Upper lobe of left lung (tissue), 6 donors: ENCODE results near the gene PLCG2. TPM values are rescaled to one million over a fixed set of nuclear protein-coding genes. Genes with fewer than 3 reads are reported as not detected.
"Not testable (repeated sequence)": the region's sequence is repeated elsewhere in the genome, so short reads cannot be mapped to it uniquely, and the experiment has no call there.

Source experiments
- ATAC-seq, 2 donors: fragments of 200-7000 bp; cut with Tn5 transposase; one replicate each; pipeline ENCODE4 v1.9.1; 2022; ENCODE audit warnings: mild to moderate bottlenecking in 2 of 2, moderate library complexity in 2 of 2; ENCODE audit not compliant: low FRiP score in 2 of 2
- DNase-seq, 2 donors: peaks; one replicate each; pipeline ENCODE4 v3.0.0-alpha.2; 2019 to 2020
- H3K27ac ChIP-seq, 4 donors: fragments of 200-600 bp; sonication (generic); one replicate each; pipeline ENCODE4 v1.5.1; 2016 to 2019
- H3K27me3 ChIP-seq, 4 donors: fragments of 200-600 bp; sonication (generic); one replicate each; pipeline ENCODE4 v1.5.1; 2017 to 2019
- H3K36me3 ChIP-seq, 4 donors: fragments of 200-600 bp; sonication (generic); one replicate each; pipeline ENCODE4 v1.5.1; 2016 to 2019
- H3K4me1 ChIP-seq, 4 donors: fragments of 200-600 bp; sonication (generic); one replicate each; pipeline ENCODE4 v1.5.1; 2018 to 2019
- H3K4me3 ChIP-seq, 4 donors: fragments of 200-600 bp; sonication (generic); one replicate each; pipeline ENCODE4 v1.5.1; 2017 to 2019; ENCODE audit warnings: mild to moderate bottlenecking in 2 of 4, moderate library complexity in 1 of 4
- H3K9me3 ChIP-seq, 4 donors: fragments of 200-600 bp; sonication (generic); one replicate each; pipeline ENCODE4 v1.5.1; 2018 to 2019
- CTCF ChIP-seq, 6 experiments: fragments of 450-650 bp in 4 of 6; fragments of 200-600 bp in 2 of 6; sonication (generic) in 2 of 6; IDR thresholded peaks; one replicate each; pipeline ENCODE4 v1.5.1; 2016 to 2019; ENCODE audit warnings: antibody characterized with exemption in 6 of 6
- EP300 ChIP-seq, 4 donors: sonication (generic); formaldehyde crosslinking; IDR thresholded peaks; one replicate each; pipeline ENCODE4 v1.5.1; 2017; ENCODE audit warnings: antibody characterized with exemption in 4 of 4, control low read depth in 2 of 4
- POLR2A ChIP-seq, 4 donors: fragments of 450-650 bp; IDR thresholded peaks; one replicate each; pipeline ENCODE4 v1.5.1; 2016 to 2017; ENCODE audit warnings: antibody characterized with exemption in 4 of 4, mild to moderate bottlenecking in 2 of 4
- POLR2AphosphoS5 ChIP-seq, 2 donors: sonication (generic); formaldehyde crosslinking; IDR thresholded peaks; one replicate each; pipeline ENCODE4 v1.5.1; 2017; ENCODE audit warnings: antibody characterized with exemption in 2 of 2
- WGBS, 2 donors: methylation state at CpG; one replicate each; pipeline ENCODE4 v1.1.5; 2017 to 2018; 5-methylcytosine and 5-hydroxymethylcytosine counted together
- total RNA-seq, 6 donors: library from RNA; depleted of rRNA in 4 of 6; stranded (reverse); fragments of >200 nt in 4 of 6; gene quantifications; one replicate each; pipeline versions ENCODE4 v1.1.0 to v1.2.1, GENCODE V29; 2016 to 2021
- donor health status: DM: no; HTN: no; CAD: no; lungs with moderate emphysema.
- donor health status: DM: no; HTN: yes; CAD: no; lungs with severe emphysema.

PLCG2 gene
- total RNA-seq, 6 donors from 2014 or later, result 13.8 to 85.9 (median 35.1) TPM

GRCh38 chr16:81932668-81933067, 153.6 kb downstream of the PLCG2 start:
- peaks cover 0 to 9% (median 0%) of the 10 kb centered on the region in 4 donors for H3K4me1 ChIP-seq
- no peak for ATAC-seq
- H3K36me3 ChIP-seq, result peaks cover 3 to 70% (median 17%) of the 10 kb centered on the region in 4 donors
- no peak overlapping the region for H3K4me3 ChIP-seq
- no peak for DNase-seq
- H3K27ac ChIP-seq, result no peak overlapping the region
- WGBS, 2 donors, result 91 to 100% methylated on average over 4 of the region's 4 CpGs
- H3K9me3 ChIP-seq, result no peaks in the 10 kb centered on the region
- H3K27me3 ChIP-seq, result no peaks in the 10 kb centered on the region
- TF ChIP-seq POLR2A (IDR thresholded peaks at IDR 0.05) (no peak), CTCF (IDR thresholded peaks at IDR 0.05) (no peak), POLR2AphosphoS5 (IDR thresholded peaks at IDR 0.05) (no peak), EP300 (IDR thresholded peaks at IDR 0.05) (no peak)

- TF ChIP-seq POLR2A (IDR thresholded peaks at IDR 0.05) (no peak), EP300 (IDR thresholded peaks at IDR 0.05) (no peak), POLR2AphosphoS5 (IDR thresholded peaks at IDR 0.05) (no peak), CTCF (IDR thresholded peaks at IDR 0.05) (no peak)
- DNase-seq (no peak), ATAC-seq (no peak)
- Histone ChIP-seq H3K27ac (no peak overlapping the region), H3K4me3 (no peak overlapping the region), H3K27me3 (no peaks in the 10 kb centered on the region), H3K36me3 (peaks cover 3 to 64% (median 19%) of the 10 kb centered on the region in 4 donors), H3K4me1 (peaks cover 0 to 10% (median 3%) of the 10 kb centered on the region in 4 donors), H3K9me3 (no peaks in the 10 kb centered on the region)
- 95 to 96% methylated on average over 3 of the region's 3 CpGs for WGBS, 2 donors
Measured at GRCh38 chr16:81933361-81933760, 154.3 kb downstream of the PLCG2 start.

- not testable (repeated sequence) for H3K27me3 ChIP-seq, H3K9me3 ChIP-seq, ATAC-seq, H3K4me3 ChIP-seq, H3K27ac ChIP-seq, DNase-seq
- peaks cover 3 to 61% (median 13%) of the 10 kb centered on the region in 4 donors for H3K36me3 ChIP-seq
- WGBS, 2 donors, result 83 to 87% methylated on average over 6 of the region's 6 CpGs
- peaks cover 0 to 13% (median 7%) of the 10 kb centered on the region in 4 donors for H3K4me1 ChIP-seq
Measured at GRCh38 chr16:81934711-81935110, 155.6 kb downstream of the PLCG2 start.

GRCh38 chr16:81936209-81937000, 157.3 kb downstream of the PLCG2 start:
- ATAC-seq (no peak), DNase-seq (no peak)
- H3K4me3 ChIP-seq, result no peak overlapping the region
- no peaks in the 10 kb centered on the region for H3K27me3 ChIP-seq
- no peaks in the 10 kb centered on the region for H3K9me3 ChIP-seq
- peaks cover 3 to 59% (median 9%) of the 10 kb centered on the region in 4 donors for H3K36me3 ChIP-seq
- WGBS, 2 donors, result 81 to 88% methylated on average over 22 to 23 of the region's 23 CpGs
- peak overlapping the region in 1 of 4 donors; percentile 81 for H3K27ac ChIP-seq
- peaks cover 0 to 17% (median 7%) of the 10 kb centered on the region in 4 donors for H3K4me1 ChIP-seq
- TF ChIP-seq POLR2AphosphoS5 (IDR thresholded peaks at IDR 0.05), result no peak
- no peak for TF ChIP-seq EP300 (IDR thresholded peaks at IDR 0.05)
- no peak for TF ChIP-seq POLR2A (IDR thresholded peaks at IDR 0.05)
- no peak for TF ChIP-seq CTCF (IDR thresholded peaks at IDR 0.05)

GRCh38 chr16:81937305-81938038, 158.4 kb downstream of the PLCG2 start:
- TF ChIP-seq EP300 (IDR thresholded peaks at IDR 0.05) (peak in 1 of 4 donors; percentile 19), POLR2A (IDR thresholded peaks at IDR 0.05) (no peak), POLR2AphosphoS5 (IDR thresholded peaks at IDR 0.05) (peak in 1 of 2 donors; percentile 62), CTCF (IDR thresholded peaks at IDR 0.05) (no peak)
- WGBS, 2 donors, result 53 to 63% methylated on average over 11 to 13 of the region's 13 CpGs
- H3K36me3 ChIP-seq, result peaks cover 0 to 56% (median 4%) of the 10 kb centered on the region in 4 donors

More at GRCh38 chr16:81937305-81938038, 158.4 kb downstream of the PLCG2 start:
- Histone ChIP-seq H3K9me3 (no peaks in the 10 kb centered on the region), H3K4me1 (peaks cover 0 to 17% (median 7%) of the 10 kb centered on the region in 4 donors), H3K27ac (peak overlapping the region; percentile 15 to 81 (median 48)), H3K27me3 (no peaks in the 10 kb centered on the region), H3K4me3 (peak overlapping the region in 1 of 4 donors; percentile 8)
- ATAC-seq (no peak), DNase-seq (peak in 1 of 2 donors; percentile 33)
